Ovary (tissue), 9 donors: ENCODE data around the gene ZBTB48. TPM values are rescaled to one million over a fixed set of nuclear protein-coding genes. Genes with fewer than 3 reads are reported as not detected.

ENCODE experiments used
- DNase-seq, 5 donors: peaks; one replicate each; pipeline ENCODE4 v3.0.0-alpha.2; 2019 to 2020
- H3K27ac ChIP-seq, 2 donors: fragments of 200-600 bp; one replicate each; pipeline versions ENCODE4 v1.5.1 to v1.8.0; 2019 to 2022
- H3K27me3 ChIP-seq: fragments of 200-600 bp; one replicate; pipeline ENCODE4 v1.8.0; 2022
- H3K36me3 ChIP-seq: fragments of 200-600 bp; sonication (generic); one replicate; pipeline ENCODE4 v1.5.1; 2019
- H3K4me1 ChIP-seq: one replicate; pipeline ENCODE4 v1.8.1; 2013; ENCODE audit warnings: mild to moderate bottlenecking, moderate library complexity; ENCODE audit not compliant: insufficient read depth
- H3K4me3 ChIP-seq: fragments of 200-600 bp; sonication (generic); one replicate; pipeline ENCODE4 v1.5.1; 2017
- H3K9me3 ChIP-seq, 2 donors: fragments of 200-600 bp in 1 of 2; sonication (generic) in 1 of 2; one replicate each; pipeline versions ENCODE4 v1.5.1 to v1.8.1; 2013 to 2019; ENCODE audit warnings: mild to moderate bottlenecking in 1 of 2, moderate library complexity in 1 of 2
- EP300 ChIP-seq: sonication (generic); formaldehyde crosslinking; IDR thresholded peaks from one replicate; pipeline ENCODE4 v1.6.1; 2017; ENCODE audit warnings: antibody characterized with exemption
- POLR2A ChIP-seq: fragments of 450-650 bp; IDR thresholded peaks from one replicate; pipeline ENCODE4 v1.6.1; 2017; ENCODE audit warnings: antibody characterized with exemption, mild to moderate bottlenecking, moderate library complexity
- WGBS, 3 donors: extraction: QIAGEN DNeasy Blood & Tissue Kit in 1 of 3; methylation state at CpG; one replicate each; pipeline versions ENCODE4 v1.1.5 to v1.1.7; 2013 to 2017; 5-methylcytosine and 5-hydroxymethylcytosine counted together
- intact Hi-C, 4 donors: fragments of 100-400 bp; cut with DNase I; formaldehyde crosslinking; loops; one replicate each; pipeline versions ENCODE4 v1.11.0 to v1.15.1; 2022 to 2023
- polyA plus RNA-seq, 2 donors: library from polyadenylated mRNA; stranded (reverse); fragments of 200-250 nt in 1 of 2; fragments of 350-450 nt in 1 of 2; fragmentation: Illumina TruSeq in 1 of 2; extraction: RNeasy Lipid Tissue Mini Kit (QIAGEN cat#74804) in 1 of 2; gene quantifications; one replicate each; pipeline ENCODE4 v1.2.3, GENCODE V29; 2013 to 2014
- total RNA-seq, 7 donors: library from RNA; depleted of rRNA in 2 of 7; stranded (reverse); fragments of >200 nt in 2 of 7; fragmentation: NEBNext Ultra II Directional in 3 of 7; extraction: Animal tissue kit (Norgen Biotek cat#: 25700) in 3 of 7; gene quantifications; one replicate each; pipeline versions ENCODE4 v1.1.0 to v1.2.4, GENCODE V29; 2016 to 2023
- TF ChIP-seq, protein P1 (sequence below), 3 donors: fragments of 450-650 bp in 2 of 3; fragments of 200-600 bp in 1 of 3; IDR thresholded peaks; one replicate each; pipeline versions ENCODE4 v1.5.1 to v1.8.0; 2016 to 2022; ENCODE audit warnings: antibody characterized with exemption in 3 of 3, mild to moderate bottlenecking in 1 of 3
- donor health status: DM: no; HTN: no; CAD: no; lungs with moderate emphysema.
- donor health status: DM: no; HTN: no; CAD: no.
- donor health status: Bipolar disorder and iron deficiency.
- donor health status: DM: yes; HTN: yes; CAD: no.
- donor health status: DM: no; HTN: no; CAD: no.
- donor health status: DM: yes; HTN: yes; CAD: no.

The ZBTB48 gene
- total and polyA plus RNA-seq, 9 donors = 8.0 to 42.5 (median 33.7) TPM

DNA sequence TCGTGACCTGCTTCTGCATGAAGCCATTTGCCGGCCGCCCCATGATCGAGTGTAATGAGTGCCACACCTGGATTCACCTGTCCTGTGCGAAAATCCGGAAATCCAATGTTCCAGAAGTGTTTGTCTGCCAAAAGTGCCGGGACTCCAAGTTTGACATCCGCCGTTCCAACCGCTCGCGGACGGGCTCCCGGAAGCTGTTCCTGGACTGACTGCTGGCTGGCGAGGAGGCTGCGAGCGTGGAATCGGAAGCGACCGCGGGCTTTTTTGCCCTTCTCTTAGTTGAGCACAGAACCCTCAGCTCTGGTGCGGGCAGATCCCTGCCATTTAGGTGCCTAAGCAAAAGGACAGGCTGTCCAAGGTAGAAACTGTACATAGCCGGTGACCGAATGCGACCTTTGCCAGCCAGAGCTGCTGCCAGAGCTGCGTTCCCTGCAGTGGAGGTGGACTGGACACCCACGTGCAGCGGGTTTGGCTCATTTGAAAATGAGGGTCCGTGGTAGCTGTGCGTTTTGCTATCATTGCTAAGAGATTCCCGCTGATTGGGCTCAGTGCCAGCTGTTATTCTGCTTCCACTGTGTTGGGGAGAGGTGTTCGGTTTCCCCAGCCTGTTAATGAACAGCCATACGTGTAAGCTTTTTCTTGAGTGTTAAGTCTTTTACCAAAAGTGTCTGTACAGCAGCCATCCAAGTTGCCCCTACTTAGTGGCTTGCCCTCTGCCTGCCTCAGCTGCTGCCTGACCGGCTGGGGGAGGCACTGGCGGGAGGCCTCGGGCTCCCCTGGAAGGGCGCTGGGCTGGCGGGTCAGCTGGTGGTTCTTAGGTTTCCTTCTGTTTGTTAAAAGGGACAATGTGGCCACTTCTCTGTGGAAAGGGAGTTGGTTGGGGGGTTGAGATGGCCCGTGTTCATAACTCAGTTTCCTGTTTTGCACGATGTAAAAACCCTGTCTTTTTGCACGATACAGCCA is 41.9 kb downstream of the ZBTB48 start:
- no peaks in the 10 kb centered on the region for H3K36me3 ChIP-seq
- peaks cover 8% of the 10 kb centered on the region for H3K4me1 ChIP-seq

DNA sequence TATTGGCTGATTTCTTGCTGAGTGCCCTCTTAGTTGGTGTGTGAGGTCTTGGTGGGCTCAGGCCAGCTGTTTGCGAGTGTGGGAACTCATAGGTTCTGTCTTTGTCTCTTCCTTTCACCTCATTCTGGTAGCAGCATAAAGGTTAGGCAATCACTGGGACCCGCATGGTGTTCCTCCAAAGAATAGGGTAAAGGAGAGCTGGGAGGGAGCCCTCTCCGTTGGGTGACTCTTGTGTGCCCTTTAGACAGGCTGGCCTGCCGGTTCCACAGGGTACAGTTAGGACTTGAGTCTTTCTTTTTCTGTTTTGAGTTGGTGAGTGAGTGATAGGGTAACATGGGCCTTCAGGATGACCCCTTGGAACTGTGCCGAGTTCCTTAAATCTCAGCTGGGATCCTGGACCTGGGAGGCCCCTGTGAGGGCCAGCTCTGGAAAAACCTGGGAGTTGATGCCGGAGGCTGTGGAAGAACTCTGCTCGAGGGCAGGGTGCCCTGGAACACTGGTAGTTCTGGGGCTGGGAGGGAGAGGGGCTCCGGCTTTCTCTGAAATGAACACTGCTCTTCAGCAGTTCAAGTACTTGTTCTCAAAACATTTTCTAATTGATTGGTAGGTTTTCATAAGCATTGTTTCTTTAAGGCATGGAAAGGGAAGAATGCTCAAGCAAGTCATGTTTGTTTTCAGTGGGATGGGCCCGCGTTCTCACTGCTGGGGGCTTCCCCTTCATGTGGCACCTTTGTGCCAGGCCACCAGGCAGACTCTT is 42.8 kb downstream of the ZBTB48 start:
- TF ChIP-seq EP300 = no peak
- TF ChIP-seq, protein P1, sequence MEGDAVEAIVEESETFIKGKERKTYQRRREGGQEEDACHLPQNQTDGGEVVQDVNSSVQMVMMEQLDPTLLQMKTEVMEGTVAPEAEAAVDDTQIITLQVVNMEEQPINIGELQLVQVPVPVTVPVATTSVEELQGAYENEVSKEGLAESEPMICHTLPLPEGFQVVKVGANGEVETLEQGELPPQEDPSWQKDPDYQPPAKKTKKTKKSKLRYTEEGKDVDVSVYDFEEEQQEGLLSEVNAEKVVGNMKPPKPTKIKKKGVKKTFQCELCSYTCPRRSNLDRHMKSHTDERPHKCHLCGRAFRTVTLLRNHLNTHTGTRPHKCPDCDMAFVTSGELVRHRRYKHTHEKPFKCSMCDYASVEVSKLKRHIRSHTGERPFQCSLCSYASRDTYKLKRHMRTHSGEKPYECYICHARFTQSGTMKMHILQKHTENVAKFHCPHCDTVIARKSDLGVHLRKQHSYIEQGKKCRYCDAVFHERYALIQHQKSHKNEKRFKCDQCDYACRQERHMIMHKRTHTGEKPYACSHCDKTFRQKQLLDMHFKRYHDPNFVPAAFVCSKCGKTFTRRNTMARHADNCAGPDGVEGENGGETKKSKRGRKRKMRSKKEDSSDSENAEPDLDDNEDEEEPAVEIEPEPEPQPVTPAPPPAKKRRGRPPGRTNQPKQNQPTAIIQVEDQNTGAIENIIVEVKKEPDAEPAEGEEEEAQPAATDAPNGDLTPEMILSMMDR (IDR thresholded peaks at IDR 0.05) = no peak
- no peak for TF ChIP-seq POLR2A
- Histone ChIP-seq H3K27me3 (no peaks in the 10 kb centered on the region), H3K4me1 (peaks cover 8% of the 10 kb centered on the region), H3K4me3 (no peak overlapping the region), H3K27ac (no peak overlapping the region), H3K9me3 (no peaks in the 10 kb centered on the region), H3K36me3 (no peaks in the 10 kb centered on the region)
- intact Hi-C loops = no loop called here
- WGBS, 3 donors = 70 to 79% (median 75%) methylated on average over 10 of the region's 10 CpGs
- no peak for DNase-seq

More for the DNA sequence above, 41.9 kb downstream of the ZBTB48 start:
- WGBS, 3 donors = 85 to 90% (median 88%) methylated on average over 41 of the region's 41 CpGs
- Histone ChIP-seq H3K4me3 (no peak overlapping the region), H3K9me3 (no peaks in the 10 kb centered on the region), H3K27me3 (no peaks in the 10 kb centered on the region), H3K27ac (no peak overlapping the region)
- DNase-seq = no peak
- intact Hi-C loops = no loop called here
- TF ChIP-seq EP300 = no peak
- TF ChIP-seq, protein P1 (IDR thresholded peaks at IDR 0.05) = no peak
- TF ChIP-seq POLR2A = no peak

GRCh38 chr1:6623269-6623965 is 43.6 kb downstream of the ZBTB48 start:
- intact Hi-C loops = no loop called here
- 75 to 80% (median 79%) methylated on average over 14 of the region's 14 CpGs for WGBS, 3 donors
- TF ChIP-seq EP300 = no peak
- TF ChIP-seq, protein P1 (IDR thresholded peaks at IDR 0.05) = no peak
- H3K9me3 ChIP-seq = no peaks in the 10 kb centered on the region
- no peak for DNase-seq
- peaks cover 8% of the 10 kb centered on the region for H3K4me1 ChIP-seq
- no peak overlapping the region for H3K4me3 ChIP-seq
- H3K27ac ChIP-seq = no peak overlapping the region
- H3K36me3 ChIP-seq = no peaks in the 10 kb centered on the region
- H3K27me3 ChIP-seq = no peaks in the 10 kb centered on the region
